LNCaP clone FGC (cell line): ENCODE data around the gene ASTN2.

Experiments
- DNase-seq: peaks from one replicate; pipeline ENCODE4 v3.0.0-alpha.2; 2011; ENCODE audit warnings: low read depth
- H3K4me3 ChIP-seq: 2 replicates; pipeline ENCODE4 v1.5.1; 2011; ENCODE audit warnings: mild to moderate bottlenecking, low read depth, low read length, control low read depth
- TF ChIP-seq, protein P1 (sequence below): IDR thresholded peaks from 2 replicates; pipeline ENCODE4 v1.5.1; 2012; ENCODE audit warnings: mild to moderate bottlenecking; ENCODE audit not compliant: control insufficient read depth, insufficient read depth; ENCODE audit errors: extremely low read depth

The ASTN2 gene

DNA sequence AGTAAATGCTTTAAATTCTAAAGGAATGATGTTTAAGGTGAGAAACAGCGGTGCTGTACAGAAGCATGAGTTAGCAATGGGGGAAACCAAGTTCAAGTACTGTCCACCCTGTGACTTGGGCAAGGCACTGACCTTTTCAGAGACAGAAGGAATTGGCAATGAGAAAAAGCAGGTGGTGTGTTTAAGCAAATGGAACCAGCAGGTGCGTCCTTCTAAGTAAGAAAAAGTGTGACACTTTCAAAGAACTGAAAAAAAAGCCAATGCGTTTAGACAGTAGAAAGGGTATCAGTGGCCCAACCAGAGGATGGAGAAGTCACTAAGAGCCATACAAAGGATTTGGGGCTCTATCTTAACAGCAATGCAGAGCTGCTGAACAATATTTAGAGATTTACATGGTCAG, 1010.6 kb downstream of the ASTN2 start:
- TF ChIP-seq, protein P1, sequence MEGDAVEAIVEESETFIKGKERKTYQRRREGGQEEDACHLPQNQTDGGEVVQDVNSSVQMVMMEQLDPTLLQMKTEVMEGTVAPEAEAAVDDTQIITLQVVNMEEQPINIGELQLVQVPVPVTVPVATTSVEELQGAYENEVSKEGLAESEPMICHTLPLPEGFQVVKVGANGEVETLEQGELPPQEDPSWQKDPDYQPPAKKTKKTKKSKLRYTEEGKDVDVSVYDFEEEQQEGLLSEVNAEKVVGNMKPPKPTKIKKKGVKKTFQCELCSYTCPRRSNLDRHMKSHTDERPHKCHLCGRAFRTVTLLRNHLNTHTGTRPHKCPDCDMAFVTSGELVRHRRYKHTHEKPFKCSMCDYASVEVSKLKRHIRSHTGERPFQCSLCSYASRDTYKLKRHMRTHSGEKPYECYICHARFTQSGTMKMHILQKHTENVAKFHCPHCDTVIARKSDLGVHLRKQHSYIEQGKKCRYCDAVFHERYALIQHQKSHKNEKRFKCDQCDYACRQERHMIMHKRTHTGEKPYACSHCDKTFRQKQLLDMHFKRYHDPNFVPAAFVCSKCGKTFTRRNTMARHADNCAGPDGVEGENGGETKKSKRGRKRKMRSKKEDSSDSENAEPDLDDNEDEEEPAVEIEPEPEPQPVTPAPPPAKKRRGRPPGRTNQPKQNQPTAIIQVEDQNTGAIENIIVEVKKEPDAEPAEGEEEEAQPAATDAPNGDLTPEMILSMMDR: no peak
- no peak for DNase-seq
- H3K4me3 ChIP-seq: no peak overlapping the region

DNA sequence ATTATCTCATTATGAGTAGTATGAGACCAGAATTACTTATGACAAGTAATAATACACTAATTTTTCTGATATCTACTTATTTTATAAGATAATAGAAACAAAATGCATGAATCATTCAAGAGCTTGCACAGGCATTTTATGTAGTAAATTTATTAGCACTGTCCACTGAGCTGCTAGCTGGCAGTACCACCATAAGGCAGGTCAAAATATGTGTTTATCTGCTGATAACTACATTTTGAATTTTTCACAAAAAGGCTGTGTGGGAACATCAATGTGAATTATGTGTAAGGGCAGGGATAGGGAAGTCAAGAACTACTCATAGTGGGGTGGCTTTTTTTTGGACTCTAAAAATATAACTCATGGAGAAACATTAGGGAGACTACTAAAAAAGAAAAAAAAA, 1011.7 kb downstream of the ASTN2 start:
- TF ChIP-seq, protein P1: no peak
- DNase-seq: no peak
- no peak overlapping the region for H3K4me3 ChIP-seq

DNA sequence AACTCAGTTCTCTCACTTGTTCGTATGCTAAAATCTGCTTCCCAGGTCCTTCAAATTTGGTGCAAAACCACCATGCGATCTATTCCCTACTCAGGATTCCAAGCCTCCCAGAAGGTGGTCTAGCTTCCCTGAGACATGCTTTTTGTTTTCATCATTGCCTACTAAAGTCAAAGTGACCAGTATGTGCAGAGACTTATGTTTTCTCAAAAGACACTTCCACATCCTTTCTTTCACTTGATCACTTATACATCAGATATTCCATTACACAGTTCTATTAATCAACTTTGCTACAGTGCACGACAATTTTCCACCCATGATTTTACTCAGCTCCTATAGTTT, 1019.2 kb downstream of the ASTN2 start:
- DNase-seq: no peak
- TF ChIP-seq, protein P1: no peak
- H3K4me3 ChIP-seq: no peak overlapping the region

DNA sequence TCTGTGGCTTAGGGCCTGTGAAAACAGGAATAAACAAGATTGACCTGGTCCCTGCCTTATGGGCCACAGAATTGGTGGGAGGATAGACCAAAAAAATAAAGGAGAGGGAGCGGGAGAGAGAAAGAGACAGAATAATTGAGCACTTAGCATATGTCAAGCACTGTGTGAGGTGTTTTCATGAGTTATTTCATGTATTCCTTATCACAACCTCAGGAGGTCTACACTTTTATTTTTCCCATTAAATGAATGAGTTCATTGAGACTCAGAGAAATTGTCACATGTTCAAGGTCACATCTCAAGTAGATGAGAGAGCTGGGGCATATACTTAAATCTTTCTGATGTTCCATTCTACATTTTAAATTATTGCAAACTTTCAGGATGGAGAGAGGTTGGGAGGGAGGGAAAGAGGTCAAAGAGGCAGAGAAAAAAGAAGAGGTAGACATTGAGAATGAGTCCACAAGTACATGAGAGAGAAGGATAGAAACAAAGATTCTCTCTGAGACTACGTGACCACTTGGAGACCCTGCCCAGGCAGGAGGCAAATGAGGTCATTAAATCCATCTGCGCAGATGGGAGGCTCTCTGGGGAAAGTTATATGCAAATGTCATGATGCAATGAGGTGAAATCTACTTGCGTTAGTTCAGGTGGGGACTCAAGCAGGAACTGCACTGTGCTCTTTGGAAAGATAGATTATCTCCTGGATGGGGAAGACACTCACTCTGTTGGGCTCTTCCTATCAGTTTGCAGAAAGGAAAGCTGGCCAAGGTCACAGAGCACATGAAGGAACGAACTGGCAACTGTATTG, 1019.8 kb downstream of the ASTN2 start:
- no peak for DNase-seq
- H3K4me3 ChIP-seq: no peak overlapping the region
- TF ChIP-seq, protein P1: no peak

DNA sequence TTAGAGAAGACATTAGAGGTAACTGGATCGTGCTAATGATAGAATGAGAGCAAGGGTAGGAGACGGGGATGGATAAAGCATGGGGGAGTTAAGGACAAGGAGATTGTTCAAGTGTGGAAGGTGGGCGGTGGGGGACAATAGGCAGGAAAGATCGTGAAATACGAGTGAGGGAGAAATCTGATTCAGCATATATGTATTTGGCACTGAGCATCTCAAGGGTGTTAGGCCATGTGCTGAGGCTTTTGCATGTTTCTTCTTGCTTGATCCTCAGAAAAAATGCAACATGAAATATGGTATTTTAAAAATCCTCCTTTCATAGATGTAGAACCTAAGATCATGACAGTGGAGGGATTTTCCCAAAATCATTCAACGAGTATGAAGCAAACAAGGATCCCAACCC, 1020.8 kb downstream of the ASTN2 start:
- no peak for DNase-seq
- H3K4me3 ChIP-seq: no peak overlapping the region
- TF ChIP-seq, protein P1: no peak

DNA sequence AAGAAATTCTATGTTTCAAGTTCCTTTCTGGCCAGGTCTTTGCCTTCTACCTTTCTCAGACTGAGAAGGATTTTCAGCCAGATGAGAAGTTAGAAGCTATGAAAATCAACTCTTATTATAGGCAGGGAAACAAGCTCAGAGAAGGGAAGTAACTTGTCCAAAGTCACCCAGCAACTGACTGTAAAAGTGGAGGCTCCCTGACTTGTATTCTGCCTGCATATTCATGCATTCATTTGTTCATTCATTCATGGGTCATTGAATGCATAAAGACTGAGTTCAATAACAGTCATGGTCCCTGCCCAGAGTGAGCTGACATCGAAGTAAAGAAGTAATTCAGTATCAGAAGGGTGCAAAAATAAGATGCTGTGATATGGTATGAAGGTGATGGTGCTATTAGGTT, 1021.7 kb downstream of the ASTN2 start:
- TF ChIP-seq, protein P1: no peak
- no peak for DNase-seq
- H3K4me3 ChIP-seq: no peak overlapping the region
